Measurements from ENCODE around the gene UBE2M.

UBE2M gene

GRCh38 chr19:58549664-58550361 is 8.6 kb downstream of the UBE2M start:
- TF ChIP-seq CTCF (IDR thresholded peaks at IDR 0.05; ENCODE audit: low read depth, low read length), result no peak
- H3K36me3 ChIP-seq, result peaks cover 80% of the 10 kb centered on the region
- no peak for DNase-seq
- H3K27me3 ChIP-seq (ENCODE audit: insufficient read depth, low read depth, severe bottlenecking), result no peaks in the 10 kb centered on the region
- H3K9me3 ChIP-seq (ENCODE audit: severe bottlenecking), result no peaks in the 10 kb centered on the region
- H3K27ac ChIP-seq, result no peak overlapping the region
- H3K4me3 ChIP-seq (ENCODE audit: low read depth, low read length), result no peak overlapping the region

- no peak for TF ChIP-seq CTCF (IDR thresholded peaks at IDR 0.05; ENCODE audit: low read depth, low read length)
- peaks cover 80% of the 10 kb centered on the region for H3K36me3 ChIP-seq
- no peak for DNase-seq
- H3K9me3 ChIP-seq (ENCODE audit: severe bottlenecking), result no peaks in the 10 kb centered on the region
- H3K4me3 ChIP-seq (ENCODE audit: low read depth, low read length), result no peak overlapping the region
- no peak overlapping the region for H3K27ac ChIP-seq
- H3K27me3 ChIP-seq (ENCODE audit: insufficient read depth, low read depth, severe bottlenecking), result no peaks in the 10 kb centered on the region
Measured at GRCh38 chr19:58548859-58549663, 9.3 kb downstream of the UBE2M start.

- Histone ChIP-seq H3K9me3 (ENCODE audit: severe bottlenecking) (no peaks in the 10 kb centered on the region), H3K27ac (no peak overlapping the region), H3K4me3 (ENCODE audit: low read depth, low read length) (no peak overlapping the region), H3K27me3 (ENCODE audit: insufficient read depth, low read depth, severe bottlenecking) (no peaks in the 10 kb centered on the region), H3K36me3 (peaks cover 77% of the 10 kb centered on the region)
- TF ChIP-seq CTCF (IDR thresholded peaks at IDR 0.05; ENCODE audit: low read depth, low read length), result no peak
- no peak for DNase-seq
Measured at GRCh38 chr19:58547323-58548312, 10.8 kb downstream of the UBE2M start.

GRCh38 chr19:58546019-58546530 is 12.3 kb downstream of the UBE2M start:
- Histone ChIP-seq H3K4me3 (ENCODE audit: low read depth, low read length) (peak overlapping the region; percentile 83), H3K36me3 (peaks cover 61% of the 10 kb centered on the region), H3K27me3 (ENCODE audit: insufficient read depth, low read depth, severe bottlenecking) (no peaks in the 10 kb centered on the region), H3K27ac (no peak overlapping the region; the same call in 1 of the 2 replicates), H3K9me3 (ENCODE audit: severe bottlenecking) (no peaks in the 10 kb centered on the region)
- TF ChIP-seq CTCF (IDR thresholded peaks at IDR 0.05; ENCODE audit: low read depth, low read length), result no peak
- no peak for DNase-seq

GRCh38 chr19:58545286-58546018 is 13.0 kb downstream of the UBE2M start:
- H3K4me3 ChIP-seq (ENCODE audit: low read depth, low read length), result peak overlapping the region; percentile 83
- no peaks in the 10 kb centered on the region for H3K9me3 ChIP-seq (ENCODE audit: severe bottlenecking)
- peaks cover 55% of the 10 kb centered on the region for H3K36me3 ChIP-seq
- TF ChIP-seq CTCF (IDR thresholded peaks at IDR 0.05; ENCODE audit: low read depth, low read length), result no peak
- peak overlapping the region; percentile 73 for H3K27ac ChIP-seq
- no peaks in the 10 kb centered on the region for H3K27me3 ChIP-seq (ENCODE audit: insufficient read depth, low read depth, severe bottlenecking)
- no peak for DNase-seq

Measured in WERI-Rb-1 (cell line).